SJCRH30 (cell line): ENCODE measurements around the gene THRA. TPM values are rescaled to one million over a fixed set of nuclear protein-coding genes. Genes with fewer than 3 reads are reported as not detected.

ENCODE experiments used
- DNase-seq, 2 experiments: peaks; one replicate each; pipeline ENCODE4 v3.0.0-alpha.2; 2015 to 2020
- H3K27ac ChIP-seq: fragments of 250-450 bp; sonication (Bioruptor Pico); 2 replicates; pipeline ENCODE4 v1.5.1; 2020; ENCODE audit warnings: mild to moderate bottlenecking, moderate library complexity
- H3K27me3 ChIP-seq: fragments of 250-450 bp; sonication (Bioruptor Pico); 2 replicates; pipeline ENCODE4 v1.5.1; 2020; ENCODE audit warnings: mild to moderate bottlenecking, moderate library complexity
- H3K36me3 ChIP-seq: fragments of 250-450 bp; sonication (Bioruptor Pico); 2 replicates; pipeline ENCODE4 v1.5.1; 2020; ENCODE audit warnings: mild to moderate bottlenecking, moderate library complexity
- H3K4me1 ChIP-seq: fragments of 250-450 bp; sonication (Bioruptor Pico); 2 replicates; pipeline ENCODE4 v1.5.1; 2020; ENCODE audit warnings: mild to moderate bottlenecking, moderate library complexity
- H3K4me3 ChIP-seq: fragments of 250-450 bp; sonication (Bioruptor Pico); 2 replicates; pipeline ENCODE4 v1.5.1; 2020; ENCODE audit warnings: mild to moderate bottlenecking, moderate library complexity
- H3K9me3 ChIP-seq: fragments of 250-450 bp; sonication (Bioruptor Pico); replicated peaks from 2 replicates; pipeline ENCODE4 v1.5.1; 2020; ENCODE audit warnings: mild to moderate bottlenecking, moderate library complexity
- total RNA-seq: library from RNA; depleted of rRNA; stranded (reverse); fragments of >200 nt; shearing (Covaris generic); gene quantifications from 2 replicates; pipeline ENCODE4 v1.2.3, GENCODE V29; 2014

The THRA gene
- total RNA-seq, 1 experiment from 2014 or later: 14.4 TPM

DNA sequence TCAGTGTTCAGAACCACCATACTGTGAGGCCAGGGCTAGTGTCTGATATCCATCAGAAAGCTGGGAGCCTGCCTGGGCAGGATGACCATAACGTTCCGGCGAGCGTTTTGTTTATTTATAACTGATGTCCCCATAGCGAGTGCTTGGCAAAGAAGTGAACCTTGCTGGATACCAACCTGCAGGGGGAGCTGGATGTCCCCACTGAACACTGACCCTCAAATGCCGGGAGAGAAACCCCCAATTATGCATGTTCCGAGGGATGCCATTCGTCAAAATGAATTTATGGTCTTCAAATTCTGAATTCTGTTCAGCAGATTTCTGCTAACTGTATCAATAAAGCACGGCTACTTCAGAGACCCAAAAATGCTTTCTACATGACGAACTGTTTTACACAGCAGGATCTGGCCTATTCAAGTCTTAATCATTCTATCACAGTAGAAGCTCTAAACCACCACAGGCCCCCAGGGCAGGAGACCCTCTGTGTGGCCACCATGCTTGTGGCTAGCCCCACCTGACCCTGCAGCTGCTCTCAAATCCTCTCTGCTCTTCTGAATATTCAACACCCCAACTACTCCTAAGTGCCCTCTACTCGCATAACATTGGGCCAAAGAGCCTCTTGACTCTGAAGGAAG is 23.8 kb upstream of the THRA start:
- H3K4me1 ChIP-seq: peaks cover 9% of the 10 kb centered on the region
- peak overlapping the region; percentile 17; the same call in 1 of the 2 replicates for H3K4me3 ChIP-seq
- H3K27ac ChIP-seq: peak overlapping the region; percentile 59
- no peaks in the 10 kb centered on the region for H3K9me3 ChIP-seq
- peaks cover 4% of the 10 kb centered on the region; the same call in 1 of the 2 replicates for H3K36me3 ChIP-seq
- DNase-seq: peak; percentile 87 to 90
- H3K27me3 ChIP-seq: no peaks in the 10 kb centered on the region

- H3K4me3 ChIP-seq: no peak overlapping the region
- no peaks in the 10 kb centered on the region for H3K9me3 ChIP-seq
- H3K4me1 ChIP-seq: peaks cover 9% of the 10 kb centered on the region
Measured at GRCh38 chr17:40041196-40041595, 21.6 kb upstream of the THRA start.

GRCh38 chr17:40056379-40057015 is 6.3 kb upstream of the THRA start:
- Histone ChIP-seq H3K27me3 (peaks cover 9% of the 10 kb centered on the region; the same call in 1 of the 2 replicates), H3K4me3 (no peak overlapping the region), H3K4me1 (peaks cover 8% of the 10 kb centered on the region; the same call in 1 of the 2 replicates), H3K9me3 (no peaks in the 10 kb centered on the region), H3K36me3 (no peaks in the 10 kb centered on the region), H3K27ac (no peak overlapping the region)
- DNase-seq: no peak

More at GRCh38 chr17:40041196-40041595, 21.6 kb upstream of the THRA start:
- no peaks in the 10 kb centered on the region for H3K27me3 ChIP-seq
- no peak for DNase-seq
- H3K36me3 ChIP-seq: no peaks in the 10 kb centered on the region
- no peak overlapping the region for H3K27ac ChIP-seq

- H3K4me3 ChIP-seq: no peak overlapping the region
- no peaks in the 10 kb centered on the region for H3K36me3 ChIP-seq
- H3K4me1 ChIP-seq: peaks cover 13% of the 10 kb centered on the region; the same call in 1 of the 2 replicates
- no peaks in the 10 kb centered on the region for H3K9me3 ChIP-seq
- peaks cover 9% of the 10 kb centered on the region; the same call in 1 of the 2 replicates for H3K27me3 ChIP-seq
- no peak for DNase-seq
- no peak overlapping the region for H3K27ac ChIP-seq
Measured at GRCh38 chr17:40058186-40058784, 4.5 kb upstream of the THRA start.

- Histone ChIP-seq H3K4me3 (no peak overlapping the region), H3K4me1 (peaks cover 14% of the 10 kb centered on the region; the same call in 1 of the 2 replicates), H3K27ac (no peak overlapping the region), H3K9me3 (no peaks in the 10 kb centered on the region), H3K27me3 (peaks cover 9% of the 10 kb centered on the region; the same call in 1 of the 2 replicates), H3K36me3 (no peaks in the 10 kb centered on the region)
- DNase-seq: no peak
Measured at GRCh38 chr17:40058865-40059264, 3.9 kb upstream of the THRA start.

DNA sequence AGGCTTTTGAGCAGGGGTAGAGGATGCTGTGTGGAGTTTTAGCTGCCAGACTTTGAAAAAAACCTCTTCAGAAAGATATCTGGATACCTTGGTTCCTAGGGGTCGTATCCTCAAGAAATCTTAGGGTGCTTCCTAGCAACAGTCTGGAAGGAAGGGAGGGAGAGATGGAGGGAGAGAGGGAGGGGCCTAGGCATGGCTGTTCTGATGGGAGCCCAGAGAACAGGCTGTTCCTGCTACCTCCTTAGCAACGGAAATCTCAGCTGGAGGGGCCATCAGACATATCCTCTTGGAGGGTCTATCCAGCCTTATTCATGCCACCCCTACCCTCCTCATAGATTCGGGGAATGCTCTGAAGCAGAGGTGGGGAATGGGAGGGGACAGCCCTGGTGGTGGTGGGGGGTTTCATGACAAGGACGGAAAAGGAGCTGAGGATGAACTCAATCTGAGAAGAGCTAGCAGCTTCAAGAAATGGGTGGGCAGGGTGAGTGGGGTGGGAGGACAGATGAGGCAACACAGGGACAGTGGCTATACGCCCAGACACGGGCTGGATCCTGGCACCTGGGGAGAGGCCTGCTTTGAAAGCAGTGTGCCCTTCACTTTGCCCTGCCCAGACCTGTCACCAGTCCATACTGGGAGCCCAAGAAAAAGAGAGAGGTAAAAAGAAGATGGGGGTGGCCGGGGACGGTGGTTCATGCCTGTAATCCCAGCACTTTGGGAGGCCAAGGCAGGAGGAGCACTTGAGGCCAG is 2.9 kb upstream of the THRA start:
- no peak for DNase-seq
- peaks cover 9% of the 10 kb centered on the region; the same call in 1 of the 2 replicates for H3K27me3 ChIP-seq
- H3K9me3 ChIP-seq: no peaks in the 10 kb centered on the region
- no peak overlapping the region for H3K27ac ChIP-seq
- no peaks in the 10 kb centered on the region for H3K36me3 ChIP-seq
- no peak overlapping the region for H3K4me3 ChIP-seq
- H3K4me1 ChIP-seq: peaks cover 24% of the 10 kb centered on the region

GRCh38 chr17:40060887-40061608 is 1.7 kb upstream of the THRA start:
- peak; percentile 36 to 50 for DNase-seq
- no peaks in the 10 kb centered on the region for H3K36me3 ChIP-seq
- no peaks in the 10 kb centered on the region for H3K9me3 ChIP-seq
- H3K4me3 ChIP-seq: no peak overlapping the region
- peaks cover 5% of the 10 kb centered on the region; the same call in 1 of the 2 replicates for H3K27me3 ChIP-seq
- no peak overlapping the region for H3K27ac ChIP-seq
- H3K4me1 ChIP-seq: peaks cover 35% of the 10 kb centered on the region

DNA sequence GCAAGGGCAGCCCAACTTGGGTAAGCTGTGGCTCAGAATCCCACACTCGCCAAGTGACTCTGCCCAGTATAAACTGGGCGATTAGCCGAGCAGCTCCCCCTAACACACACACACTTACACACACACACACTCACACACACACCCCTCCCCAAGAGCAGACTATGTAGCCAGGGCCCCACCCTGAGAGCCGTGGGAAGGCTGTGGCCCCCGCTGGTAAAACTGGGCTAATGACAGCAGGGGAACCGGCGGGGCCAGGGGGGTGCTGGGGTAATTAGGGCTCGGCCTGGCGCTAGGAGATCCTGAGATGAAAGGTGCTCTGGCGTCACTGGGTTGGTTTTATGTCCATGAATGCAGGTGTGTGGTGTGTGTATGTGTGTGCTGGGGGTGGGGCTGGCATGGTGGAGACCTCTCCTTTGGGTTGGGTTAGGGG is 1.1 kb upstream of the THRA start:
- DNase-seq: no peak

DNA sequence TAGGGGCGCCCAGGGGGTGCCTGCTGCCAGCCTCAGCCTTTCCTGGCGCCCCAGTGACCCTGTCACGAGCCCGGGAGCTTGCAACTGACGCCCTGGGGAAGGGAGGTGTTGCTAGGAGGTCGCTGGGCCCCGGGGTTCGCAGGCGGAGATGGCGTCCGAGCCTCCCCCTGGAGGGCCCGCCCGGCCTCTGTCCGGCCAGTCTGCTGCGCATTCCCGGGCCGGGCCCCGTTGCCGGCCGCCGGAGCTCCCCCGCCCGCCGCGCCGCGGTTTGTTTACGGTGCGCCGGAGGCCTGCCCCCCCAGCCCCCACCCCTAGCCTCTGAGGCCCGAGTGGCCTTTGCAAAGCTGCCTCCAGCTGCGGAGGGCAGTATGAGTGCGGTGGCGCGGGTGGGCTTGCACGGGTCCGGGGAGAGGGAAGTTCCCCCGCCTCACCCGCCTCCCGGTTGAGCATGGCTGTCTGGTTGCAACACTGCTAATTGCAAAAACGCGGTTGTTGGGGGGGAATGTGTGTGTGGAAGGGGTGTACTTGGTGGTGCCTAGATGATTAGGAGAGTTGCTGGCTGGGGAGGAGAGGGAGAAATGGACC is 514 bp downstream of the THRA start:
- no peak overlapping the region; the same call in 1 of the 2 replicates for H3K27ac ChIP-seq
- H3K27me3 ChIP-seq: no peaks in the 10 kb centered on the region; the same call in 1 of the 2 replicates
- H3K36me3 ChIP-seq: no peaks in the 10 kb centered on the region
- DNase-seq: peak; percentile 41 to 47
- no peaks in the 10 kb centered on the region for H3K9me3 ChIP-seq
- peaks cover 39% of the 10 kb centered on the region for H3K4me1 ChIP-seq
- peak overlapping the region; percentile 96 for H3K4me3 ChIP-seq

More for the DNA sequence above, 1.1 kb upstream of the THRA start:
- H3K27me3 ChIP-seq: no peaks in the 10 kb centered on the region; the same call in 1 of the 2 replicates
- no peak overlapping the region for H3K27ac ChIP-seq
- no peaks in the 10 kb centered on the region for H3K36me3 ChIP-seq
- H3K4me1 ChIP-seq: peaks cover 36% of the 10 kb centered on the region
- no peak overlapping the region for H3K4me3 ChIP-seq
- H3K9me3 ChIP-seq: no peaks in the 10 kb centered on the region

DNA sequence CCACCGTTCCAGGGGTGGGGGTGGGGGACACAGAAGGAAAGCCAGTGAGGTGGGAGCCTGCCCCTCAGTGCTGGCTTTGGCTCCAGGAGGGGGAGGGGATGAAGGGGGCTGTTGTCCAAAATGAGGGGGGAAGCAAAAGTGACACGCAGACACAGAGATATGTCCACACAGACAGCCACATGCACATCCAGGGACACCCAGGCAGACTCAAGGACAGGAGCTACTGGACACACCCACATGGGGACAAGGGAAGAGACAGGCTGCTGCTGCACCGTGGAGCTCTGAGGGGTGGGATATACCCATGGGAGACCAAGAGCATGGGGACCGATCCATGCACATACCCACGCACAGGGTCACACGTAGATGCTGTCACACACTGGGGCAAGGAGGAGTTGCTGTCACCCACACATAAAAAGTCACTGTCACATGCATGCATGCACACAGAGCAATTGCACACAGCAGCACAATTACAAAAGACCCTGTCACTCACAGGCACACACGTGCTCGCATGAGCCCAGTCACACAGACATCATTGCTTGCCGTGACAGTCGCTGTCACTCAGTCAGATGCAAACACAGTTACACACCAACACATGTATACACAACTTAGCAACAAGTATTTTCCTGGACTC is 1.3 kb downstream of the THRA start:
- H3K27ac ChIP-seq: no peak overlapping the region
- peaks cover 41% of the 10 kb centered on the region for H3K4me1 ChIP-seq

DNA sequence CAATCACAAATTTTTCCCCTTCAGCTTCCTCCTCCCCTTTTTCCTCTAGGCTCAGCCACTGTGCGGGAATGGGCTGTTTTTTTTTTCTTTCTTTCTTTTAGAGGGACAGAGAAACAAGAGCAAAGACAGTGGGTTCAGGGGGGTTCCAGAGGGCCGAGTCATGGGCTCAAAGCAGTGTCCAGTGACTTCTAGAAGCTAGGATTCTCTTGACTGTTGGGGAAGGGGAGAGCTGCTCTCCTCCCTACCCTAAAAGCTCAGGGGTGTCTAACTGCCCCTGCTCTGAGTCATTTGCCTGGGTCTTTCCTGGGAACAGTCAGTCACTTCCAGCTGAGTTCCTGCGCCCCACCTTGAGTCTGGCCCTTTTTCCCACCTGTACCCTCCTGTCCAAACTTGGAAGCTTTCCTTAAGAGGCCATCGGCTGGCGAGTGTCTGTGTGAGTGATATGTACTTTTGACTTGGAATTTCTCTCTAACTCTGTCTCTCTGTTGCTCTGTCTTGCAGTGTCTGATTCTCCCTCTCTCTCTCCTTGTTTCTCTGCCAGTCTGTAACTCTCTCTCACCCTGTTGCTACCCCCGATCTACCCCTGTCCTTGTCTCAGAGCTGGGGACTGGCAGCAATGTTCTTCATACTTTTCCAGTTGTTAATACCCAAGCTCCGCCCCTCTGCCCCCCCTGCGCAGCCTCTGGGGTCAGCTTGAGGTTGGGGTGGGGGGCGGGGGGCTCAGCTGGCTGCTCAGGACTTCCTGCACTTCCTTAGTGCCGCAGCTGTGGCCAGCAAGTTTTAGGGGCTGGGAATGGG is 2.4 kb downstream of the THRA start:
- H3K36me3 ChIP-seq: no peaks in the 10 kb centered on the region
- peak; percentile 59 to 64 for DNase-seq
- H3K9me3 ChIP-seq: no peaks in the 10 kb centered on the region
- no peak overlapping the region for H3K27ac ChIP-seq
- H3K4me3 ChIP-seq: no peak overlapping the region
- no peaks in the 10 kb centered on the region; the same call in 1 of the 2 replicates for H3K27me3 ChIP-seq
- peaks cover 53% of the 10 kb centered on the region for H3K4me1 ChIP-seq

More for the DNA sequence above, 1.3 kb downstream of the THRA start:
- Histone ChIP-seq H3K4me3 (peak overlapping the region; percentile 96), H3K9me3 (no peaks in the 10 kb centered on the region), H3K36me3 (no peaks in the 10 kb centered on the region), H3K27me3 (no peaks in the 10 kb centered on the region; the same call in 1 of the 2 replicates)
- no peak for DNase-seq

DNA sequence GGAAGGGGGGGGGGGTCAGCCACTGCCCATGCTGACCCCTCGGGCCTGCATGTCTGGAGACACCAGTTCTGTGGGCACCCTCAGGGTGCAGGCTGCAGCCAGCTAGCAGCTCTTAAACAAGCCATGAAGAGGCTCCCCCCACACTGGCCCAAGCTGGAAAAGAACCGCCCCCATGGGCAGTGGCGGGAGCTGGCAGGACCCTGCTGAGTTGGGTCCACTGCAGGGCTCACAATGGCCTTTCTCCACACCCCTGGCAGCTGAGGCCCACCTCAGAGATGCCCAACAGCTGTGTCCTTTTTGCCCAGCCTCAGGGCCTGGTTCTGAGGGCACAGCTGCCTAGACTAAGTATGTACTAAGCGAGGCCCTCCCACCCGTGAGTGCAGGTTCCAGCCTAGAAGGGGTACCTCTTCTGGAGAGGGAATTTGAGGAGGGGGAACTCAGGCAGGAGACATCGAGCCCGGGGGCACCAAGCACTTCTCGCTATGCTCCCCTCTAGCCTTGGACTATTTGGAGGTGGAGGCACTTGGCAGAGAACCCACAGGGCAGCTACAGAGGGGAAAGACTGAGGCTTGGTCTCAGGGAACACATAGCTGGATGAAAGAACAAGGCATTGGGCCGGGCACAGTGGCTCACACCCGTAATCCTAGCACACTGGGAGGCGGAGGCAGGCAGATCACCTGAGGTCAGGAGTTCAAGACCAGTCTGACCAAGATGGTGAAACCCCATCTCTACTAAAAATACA is 3.2 kb downstream of the THRA start:
- no peak overlapping the region for H3K27ac ChIP-seq
- H3K4me1 ChIP-seq: peaks cover 58% of the 10 kb centered on the region
- H3K36me3 ChIP-seq: no peaks in the 10 kb centered on the region
- peak; percentile 30 to 43 for DNase-seq
- H3K27me3 ChIP-seq: no peaks in the 10 kb centered on the region; the same call in 1 of the 2 replicates
- H3K4me3 ChIP-seq: no peak overlapping the region
- H3K9me3 ChIP-seq: no peaks in the 10 kb centered on the region
